ENCODE results near the gene PITHD1.
"Not testable (repeated sequence)": the region's sequence is repeated elsewhere in the genome, so short reads cannot be mapped to it uniquely, and the experiment has no call there.

The PITHD1 gene, protein sequence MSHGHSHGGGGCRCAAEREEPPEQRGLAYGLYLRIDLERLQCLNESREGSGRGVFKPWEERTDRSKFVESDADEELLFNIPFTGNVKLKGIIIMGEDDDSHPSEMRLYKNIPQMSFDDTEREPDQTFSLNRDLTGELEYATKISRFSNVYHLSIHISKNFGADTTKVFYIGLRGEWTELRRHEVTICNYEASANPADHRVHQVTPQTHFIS

GRCh38 chr1:23777979-23778814, at the start of gene PITHD1:
TSS of gene PITHD1 (plus strand) at chr1:23778418. CDS start at chr1:23778516, 98 bp downstream.
- DNase-seq (ENCODE audit: low spot score), result peak; percentile 91

DNA sequence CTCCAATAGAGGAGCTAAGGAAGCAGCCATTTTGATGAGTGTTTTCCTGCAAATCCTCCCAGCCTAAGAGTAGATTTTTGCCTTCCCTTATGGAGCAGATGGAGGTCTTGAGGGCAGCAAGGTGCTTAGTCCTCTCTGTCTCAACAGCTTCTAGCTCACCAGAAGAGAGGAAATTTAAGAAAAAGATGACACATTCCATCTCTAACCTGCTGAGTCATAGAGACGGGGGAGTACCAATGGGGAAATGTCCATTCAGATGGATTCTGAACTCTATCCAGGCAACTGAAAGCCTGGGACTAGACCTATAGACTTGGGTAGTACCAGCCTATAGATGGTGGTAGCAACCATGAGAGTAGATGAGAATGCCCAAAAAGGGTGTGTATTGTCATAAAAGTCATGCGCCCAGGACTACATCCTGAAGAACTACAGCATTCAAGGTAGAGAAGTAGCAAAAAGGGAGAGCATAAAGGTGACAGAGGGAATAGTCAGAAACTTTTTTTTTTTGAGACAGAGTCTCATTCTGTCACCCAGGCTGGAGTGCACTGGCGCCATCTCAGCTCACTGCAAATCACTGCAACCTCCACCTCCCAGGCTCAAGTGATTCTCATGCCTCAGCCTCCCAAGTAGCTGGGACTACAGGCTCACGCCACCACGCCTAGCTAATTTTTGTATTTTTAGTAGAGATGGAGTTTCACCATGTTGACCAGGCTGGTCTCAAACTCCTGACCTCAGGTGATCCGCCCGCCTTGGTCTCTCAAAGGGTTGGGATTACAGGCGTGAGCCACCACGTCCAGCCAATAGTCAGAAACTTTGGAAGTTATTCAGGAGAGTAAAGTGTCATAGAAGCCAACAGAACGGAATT, 45.6 kb upstream of the PITHD1 start:
- no peak for DNase-seq (ENCODE audit: low spot score)

GRCh38 chr1:23733281-23733680, 44.9 kb upstream of the PITHD1 start:
- DNase-seq (ENCODE audit: low spot score), result not testable (repeated sequence)

DNA sequence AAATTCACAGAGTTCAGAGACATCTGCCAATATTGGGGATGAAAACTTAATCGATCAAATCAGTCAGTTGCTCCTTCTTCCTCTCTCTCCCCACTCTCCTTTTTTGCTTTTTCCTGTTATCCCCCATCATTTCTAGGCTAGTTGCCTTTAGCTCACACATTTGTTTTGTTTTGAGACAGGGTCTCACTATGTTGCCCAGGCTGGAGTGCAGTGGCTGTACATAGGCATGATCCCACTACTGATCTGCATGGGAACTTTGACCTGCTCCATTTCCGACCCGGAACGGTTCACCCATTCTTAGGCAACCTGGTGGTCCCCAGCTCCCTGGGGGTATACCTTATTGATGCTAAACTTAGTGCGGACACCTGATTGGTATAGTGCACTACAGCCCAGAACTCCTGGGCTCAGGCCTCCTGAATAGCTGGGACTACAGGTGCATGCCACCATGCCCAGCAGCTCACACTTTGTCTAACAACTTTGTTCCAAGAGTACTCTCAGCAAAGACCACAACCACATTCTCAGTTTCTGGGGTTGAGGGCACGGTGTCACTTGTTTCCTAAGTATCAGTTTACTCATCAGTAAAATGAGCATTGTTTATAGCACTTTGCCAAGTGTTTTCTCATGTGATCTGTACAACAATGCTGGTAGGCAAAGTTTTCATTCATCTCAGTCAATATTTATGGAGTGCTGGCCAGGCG, 41.6 kb upstream of the PITHD1 start:
- DNase-seq (ENCODE audit: low spot score), result no peak

- DNase-seq (ENCODE audit: low spot score), result no peak
Measured at GRCh38 chr1:23741609-23742008, 36.6 kb upstream of the PITHD1 start.

GRCh38 chr1:23742670-23743286, 35.4 kb upstream of the PITHD1 start:
- DNase-seq (ENCODE audit: low spot score), result no peak

- peak; percentile 68 for DNase-seq (ENCODE audit: low spot score)
Measured at GRCh38 chr1:23743287-23744152, 34.7 kb upstream of the PITHD1 start, which contains the start of gene ELOA. TSS of gene ELOA (plus strand) at chr1:23743471. CDS start at chr1:23743504, 33 bp downstream.

DNA sequence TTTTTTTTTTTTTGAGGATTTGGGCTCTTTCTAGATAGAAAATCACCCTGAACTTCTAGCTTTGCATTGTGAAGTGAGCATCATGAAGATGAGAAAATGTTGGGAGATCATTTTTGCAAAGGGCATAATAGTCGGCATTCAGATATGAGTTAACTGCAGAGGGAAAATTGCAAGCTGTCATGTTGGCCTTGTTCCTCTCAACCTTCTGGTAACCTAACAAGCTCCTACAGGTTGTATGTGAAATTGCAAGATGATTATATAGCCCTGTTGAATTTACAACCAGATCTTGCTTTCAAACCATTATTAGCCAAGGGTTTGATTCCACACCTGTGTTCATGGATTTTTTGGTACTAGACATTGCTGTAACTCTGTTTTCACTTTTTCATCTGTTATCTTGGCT, 32.7 kb upstream of the PITHD1 start:
- peak; percentile 74 for DNase-seq (ENCODE audit: low spot score)

GRCh38 chr1:23748016-23748415, 30.2 kb upstream of the PITHD1 start:
- no peak for DNase-seq (ENCODE audit: low spot score)

DNA sequence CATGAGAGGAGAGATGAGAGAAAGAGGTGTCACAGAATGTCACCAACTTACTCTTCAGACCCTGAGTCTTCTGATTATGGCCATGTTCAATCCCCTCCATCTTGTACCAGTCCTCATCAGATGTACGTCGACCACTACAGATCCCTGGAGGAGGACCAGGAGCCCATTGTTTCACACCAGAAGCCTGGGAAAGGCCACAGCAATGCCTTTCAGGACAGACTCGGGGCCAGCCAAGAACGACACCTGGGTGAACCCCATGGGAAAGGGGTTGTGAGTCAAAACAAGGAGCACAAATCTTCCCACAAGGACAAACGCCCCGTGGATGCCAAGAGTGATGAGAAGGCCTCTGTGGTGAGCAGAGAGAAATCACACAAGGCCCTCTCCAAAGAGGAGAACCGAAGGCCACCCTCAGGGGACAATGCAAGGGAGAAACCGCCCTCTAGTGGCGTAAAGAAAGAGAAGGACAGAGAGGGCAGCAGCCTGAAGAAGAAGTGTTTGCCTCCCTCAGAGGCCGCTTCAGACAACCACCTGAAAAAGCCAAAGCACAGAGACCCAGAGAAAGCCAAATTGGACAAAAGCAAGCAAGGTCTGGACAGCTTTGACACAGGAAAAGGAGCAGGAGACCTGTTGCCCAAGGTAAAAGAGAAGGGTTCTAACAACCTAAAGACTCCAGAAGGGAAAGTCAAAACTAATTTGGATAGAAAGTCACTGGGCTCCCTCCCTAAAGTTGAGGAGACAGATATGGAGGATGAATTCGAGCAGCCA, 27.0 kb upstream of the PITHD1 start:
- DNase-seq (ENCODE audit: low spot score), result peak; percentile 40

GRCh38 chr1:23751815-23752200, 26.4 kb upstream of the PITHD1 start:
- no peak for DNase-seq (ENCODE audit: low spot score)

DNA sequence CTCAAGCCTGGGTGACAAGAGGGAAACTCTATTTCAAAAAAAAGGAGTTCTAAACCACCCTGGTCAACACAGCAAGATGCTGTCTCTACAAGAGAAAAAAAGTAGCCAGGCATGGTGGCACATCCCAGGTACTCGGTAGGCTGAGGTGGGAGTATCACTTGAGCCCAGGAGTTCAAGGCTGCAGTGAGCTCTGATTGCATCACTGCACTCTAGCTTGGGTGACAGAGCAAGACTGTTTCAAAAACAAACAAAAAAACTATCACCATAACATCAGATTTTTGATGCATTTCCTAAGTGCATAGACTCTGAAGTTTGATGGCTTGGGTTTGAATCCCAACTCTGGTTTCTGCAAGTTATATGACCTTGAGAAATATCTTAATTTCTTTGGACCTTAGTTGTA, 25.3 kb upstream of the PITHD1 start:
- DNase-seq (ENCODE audit: low spot score), result no peak

DNA sequence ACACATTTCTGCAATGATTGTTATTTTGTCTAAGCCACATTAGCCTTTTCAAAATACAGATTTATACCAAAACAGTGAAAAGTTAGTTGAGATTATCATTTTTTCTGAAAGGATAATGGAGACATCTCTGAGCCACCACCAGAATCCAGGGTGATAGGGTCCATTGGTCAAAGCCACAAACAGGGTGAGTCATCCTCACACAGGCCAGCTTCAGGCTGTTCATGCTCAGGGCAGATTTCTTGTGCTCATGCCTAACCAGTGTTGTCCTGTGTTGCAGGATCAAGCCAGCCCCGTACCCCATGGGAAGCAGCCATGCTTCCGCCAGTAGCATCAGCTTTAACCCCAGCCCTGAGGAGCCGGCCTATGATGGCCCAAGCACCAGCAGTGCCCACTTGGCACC, 21.5 kb upstream of the PITHD1 start:
- no peak for DNase-seq (ENCODE audit: low spot score)

GRCh38 chr1:23757812-23758211, 20.4 kb upstream of the PITHD1 start:
- DNase-seq (ENCODE audit: low spot score), result no peak

DNA sequence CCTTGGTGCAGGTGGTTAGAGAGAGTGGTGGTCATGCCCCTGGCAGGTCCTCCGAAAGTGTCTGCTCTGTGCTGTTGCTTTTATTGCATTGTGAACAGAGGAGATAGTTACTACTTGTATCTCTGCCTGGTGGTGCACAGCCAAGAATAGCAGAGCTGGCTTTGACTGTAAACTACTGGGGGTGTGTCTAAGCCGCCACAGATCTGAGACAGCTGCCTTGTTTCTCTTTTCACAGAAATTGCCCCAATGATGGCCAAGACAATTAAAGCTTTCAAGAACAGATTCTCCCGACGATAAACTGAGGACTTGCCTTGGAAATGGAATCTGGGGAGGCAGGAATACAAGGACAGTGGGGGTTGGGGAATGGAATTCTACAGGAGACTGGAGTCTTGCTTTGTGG, 18.9 kb upstream of the PITHD1 start:
- DNase-seq (ENCODE audit: low spot score), result no peak

DNA sequence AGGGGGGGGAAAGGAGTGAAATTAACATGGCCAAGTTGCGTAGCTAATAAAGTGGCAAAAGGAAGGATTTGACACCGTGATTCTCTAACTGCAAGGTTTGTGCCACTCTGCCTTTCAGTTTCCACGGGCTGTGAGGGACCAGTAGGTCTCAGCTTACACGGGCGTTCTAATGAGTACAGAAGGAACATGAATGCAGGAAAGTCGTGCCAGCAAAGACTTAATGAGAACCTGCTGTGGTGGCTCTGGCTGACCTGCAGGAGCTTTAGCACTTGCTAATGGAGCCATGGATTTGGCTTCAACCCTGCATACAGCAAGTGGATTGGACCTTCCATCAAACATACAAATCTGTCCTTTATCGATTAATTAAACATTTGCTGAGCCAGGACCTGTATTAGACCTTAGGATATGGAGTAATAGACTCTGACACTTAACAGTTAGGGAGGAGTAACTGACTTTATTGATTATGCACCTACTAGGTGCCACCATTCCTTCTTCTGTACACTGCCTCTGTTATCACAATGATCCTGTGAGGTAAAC, 15.1 kb upstream of the PITHD1 start:
- no peak for DNase-seq (ENCODE audit: low spot score)

- no peak for DNase-seq (ENCODE audit: low spot score)
Measured at GRCh38 chr1:23768733-23769132, 9.5 kb upstream of the PITHD1 start.

GRCh38 chr1:23772049-23772853, 6.0 kb upstream of the PITHD1 start:
- DNase-seq (ENCODE audit: low spot score), result peak; percentile 48

GRCh38 chr1:23772854-23773242, 5.4 kb upstream of the PITHD1 start:
- DNase-seq (ENCODE audit: low spot score), result no peak
